ENCODE results near the gene PHGDH. TPM values are rescaled to one million over a fixed set of nuclear protein-coding genes. Genes with fewer than 3 reads are reported as not detected.

PHGDH gene
- total RNA-seq: 100 to 1,000 TPM in 1 of 2 experiments, 10 to 100 TPM in 1; 99.7 to 104 TPM

GRCh38 chr1:119711804-119712341, at the start of gene PHGDH:
TSS of gene PHGDH (plus strand) at chr1:119711934. CDS start at chr1:119712023, 89 bp downstream.

GRCh38 chr1:119768778-119769177, 57.0 kb downstream of the PHGDH start, which contains the start of gene HMGCS2:
TSS of gene HMGCS2 (minus strand) at chr1:119768905. CDS start at chr1:119768844, 61 bp downstream.

Other genes starting within 250 kb of the PHGDH start
- not detected for gene HSD3B1, start 204.7 kb upstream of the PHGDH start, total RNA-seq
- gene ZNF697, start 63.7 kb upstream of the PHGDH start, total RNA-seq: under 1 TPM; 0.15 to 0.17 TPM
- not detected for gene HMGCS2, start 57.0 kb downstream of the PHGDH start, total RNA-seq
- 1 to 10 TPM; 2.2 to 2.8 TPM for gene REG4, start 99.5 kb downstream of the PHGDH start, total RNA-seq
- not detected for gene ADAM30, start 184.6 kb downstream of the PHGDH start, total RNA-seq

Data from activated naive CD4-positive, alpha-beta T cell treated with anti-CD3 and anti-CD28 coated beads, Interleukin-2, amount 10 ng/mL, durations not matched to agents 5 hours and 36 hours (primary cell).